ENCODE data around the gene DOK5.

GRCh38 chr20:54620611-54621010 is 145.2 kb downstream of the DOK5 start:
- TF ChIP-seq POLR2AphosphoS5 (IDR thresholded peaks at IDR 0.05) (no peak), POLR2A (IDR thresholded peaks at IDR 0.05) (no peak)
- TF ChIP-seq, protein P1, sequence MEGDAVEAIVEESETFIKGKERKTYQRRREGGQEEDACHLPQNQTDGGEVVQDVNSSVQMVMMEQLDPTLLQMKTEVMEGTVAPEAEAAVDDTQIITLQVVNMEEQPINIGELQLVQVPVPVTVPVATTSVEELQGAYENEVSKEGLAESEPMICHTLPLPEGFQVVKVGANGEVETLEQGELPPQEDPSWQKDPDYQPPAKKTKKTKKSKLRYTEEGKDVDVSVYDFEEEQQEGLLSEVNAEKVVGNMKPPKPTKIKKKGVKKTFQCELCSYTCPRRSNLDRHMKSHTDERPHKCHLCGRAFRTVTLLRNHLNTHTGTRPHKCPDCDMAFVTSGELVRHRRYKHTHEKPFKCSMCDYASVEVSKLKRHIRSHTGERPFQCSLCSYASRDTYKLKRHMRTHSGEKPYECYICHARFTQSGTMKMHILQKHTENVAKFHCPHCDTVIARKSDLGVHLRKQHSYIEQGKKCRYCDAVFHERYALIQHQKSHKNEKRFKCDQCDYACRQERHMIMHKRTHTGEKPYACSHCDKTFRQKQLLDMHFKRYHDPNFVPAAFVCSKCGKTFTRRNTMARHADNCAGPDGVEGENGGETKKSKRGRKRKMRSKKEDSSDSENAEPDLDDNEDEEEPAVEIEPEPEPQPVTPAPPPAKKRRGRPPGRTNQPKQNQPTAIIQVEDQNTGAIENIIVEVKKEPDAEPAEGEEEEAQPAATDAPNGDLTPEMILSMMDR (IDR thresholded peaks at IDR 0.05) = no peak

Data from prostate gland (tissue), 2 donors.